Natural killer cell (primary cell): Measurements from ENCODE around the gene ARHGAP42. TPM values are rescaled to one million over a fixed set of nuclear protein-coding genes. Genes with fewer than 3 reads are reported as not detected.
A peak's percentile ranks its signal among the peaks of the same experiment; 100 is the strongest.

ENCODE experiments used
- ATAC-seq, 3 donors: fragments of 150-1000 bp in 2 of 3; fragments of 200-7000 bp in 1 of 3; cut with Tn5 transposase; 1 replicate in 1 of 3; 2 replicates in 2 of 3; pipeline ENCODE4 v1.10.0; 2021; ENCODE audit warnings: mild to moderate bottlenecking in 2 of 3, moderate library complexity in 2 of 3
- DNase-seq, 2 donors: peaks; one replicate each; pipeline versions ENCODE4 v3.0.0 to v3.0.0-alpha.2; 2013 to 2021; ENCODE audit warnings: mixed read lengths in 1 of 2
- H3K27ac ChIP-seq: one replicate; pipeline ENCODE4 v1.5.1; 2013; ENCODE audit warnings: mild to moderate bottlenecking, low read length
- H3K27me3 ChIP-seq: one replicate; pipeline ENCODE4 v1.6.1; 2013; ENCODE audit warnings: low read length; ENCODE audit not compliant: control insufficient read depth, insufficient read depth
- H3K36me3 ChIP-seq: one replicate; pipeline ENCODE4 v1.6.1; 2013; ENCODE audit warnings: low read length; ENCODE audit not compliant: control insufficient read depth, insufficient read depth
- H3K4me1 ChIP-seq: one replicate; pipeline ENCODE4 v1.6.1; 2013; ENCODE audit warnings: low read length; ENCODE audit not compliant: control insufficient read depth, insufficient read depth
- H3K4me3 ChIP-seq: one replicate; pipeline ENCODE4 v1.5.1; 2013; ENCODE audit warnings: low read length
- H3K9me3 ChIP-seq: one replicate; pipeline ENCODE4 v1.6.1; 2013; ENCODE audit warnings: low read length; ENCODE audit not compliant: control insufficient read depth, insufficient read depth
- H3K27ac Mint-ChIP-seq, 2 donors: one replicate each; pipeline ENCODE4 v1.8.0; 2022; ENCODE audit warnings: mild to moderate bottlenecking in 2 of 2, mixed read lengths in 2 of 2, moderate library complexity in 1 of 2
- H3K27me3 Mint-ChIP-seq, 2 donors: one replicate each; pipeline ENCODE4 v1.8.0; 2022; ENCODE audit warnings: low read depth in 2 of 2, mixed read lengths in 2 of 2
- H3K36me3 Mint-ChIP-seq: one replicate; pipeline ENCODE4 v1.8.0; 2022; ENCODE audit warnings: mixed read lengths
- H3K4me1 Mint-ChIP-seq, 2 donors: one replicate each; pipeline ENCODE4 v1.8.0; 2022; ENCODE audit warnings: mixed read lengths in 2 of 2
- H3K4me3 Mint-ChIP-seq: one replicate; pipeline ENCODE4 v1.8.0; 2022; ENCODE audit warnings: mild to moderate bottlenecking, moderate library complexity, mixed read lengths
- H3K9me3 Mint-ChIP-seq, 2 donors: one replicate each; pipeline ENCODE4 v1.8.0; 2022; ENCODE audit warnings: mixed read lengths in 2 of 2
- CTCF ChIP-seq: fragments of 200-600 bp; IDR thresholded peaks from one replicate; pipeline ENCODE4 v1.8.0; 2022; ENCODE audit warnings: antibody characterized with exemption
- WGBS: methylation state at CpG from one replicate; pipeline ENCODE4 v1.1.7; 2013; ENCODE audit warnings: missing lambda C conversion rate; ENCODE audit not compliant: insufficient coverage; 5-methylcytosine and 5-hydroxymethylcytosine counted together
- intact Hi-C: fragments of 100-400 bp; cut with micrococcal nuclease; formaldehyde crosslinking; loops from one replicate; pipeline ENCODE4 v1.14.2; 2022
- total RNA-seq, 4 donors: library from RNA; stranded (reverse); fragments of 120-200 nt in 1 of 4; gene quantifications; one replicate each; pipeline versions ENCODE4 v1.2.3 to v1.2.4, GENCODE V29; 2013 to 2022

ARHGAP42 gene
- total RNA-seq, 3 donors from 2014 or later (not counting 1 experiment from before 2014, with no cell fraction given): 6.0 to 7.6 (median 6.4) TPM

- Histone ChIP-seq H3K36me3 (no peaks in the 10 kb centered on the region), H3K4me1 (no peaks in the 10 kb centered on the region), H3K27me3 (no peaks in the 10 kb centered on the region), H3K4me3 (no peak overlapping the region), H3K27ac (no peak overlapping the region), H3K9me3 (no peaks in the 10 kb centered on the region)
- no peaks in the 10 kb centered on the region for H3K36me3 Mint-ChIP-seq
- H3K27me3 Mint-ChIP-seq: no peaks in the 10 kb centered on the region
- intact Hi-C loops: no loop called here
- H3K4me1 Mint-ChIP-seq: no peaks in the 10 kb centered on the region
- H3K4me3 Mint-ChIP-seq: no peak overlapping the region
- no peaks in the 10 kb centered on the region for H3K9me3 Mint-ChIP-seq
- no peak for TF ChIP-seq CTCF
- WGBS: 99% methylated on average over 5 of the region's 5 CpGs
- ATAC-seq (no peak), DNase-seq (no peak)
- H3K27ac Mint-ChIP-seq: no peak overlapping the region
Measured at GRCh38 chr11:100851584-100852152, 164.6 kb downstream of the ARHGAP42 start.

DNA sequence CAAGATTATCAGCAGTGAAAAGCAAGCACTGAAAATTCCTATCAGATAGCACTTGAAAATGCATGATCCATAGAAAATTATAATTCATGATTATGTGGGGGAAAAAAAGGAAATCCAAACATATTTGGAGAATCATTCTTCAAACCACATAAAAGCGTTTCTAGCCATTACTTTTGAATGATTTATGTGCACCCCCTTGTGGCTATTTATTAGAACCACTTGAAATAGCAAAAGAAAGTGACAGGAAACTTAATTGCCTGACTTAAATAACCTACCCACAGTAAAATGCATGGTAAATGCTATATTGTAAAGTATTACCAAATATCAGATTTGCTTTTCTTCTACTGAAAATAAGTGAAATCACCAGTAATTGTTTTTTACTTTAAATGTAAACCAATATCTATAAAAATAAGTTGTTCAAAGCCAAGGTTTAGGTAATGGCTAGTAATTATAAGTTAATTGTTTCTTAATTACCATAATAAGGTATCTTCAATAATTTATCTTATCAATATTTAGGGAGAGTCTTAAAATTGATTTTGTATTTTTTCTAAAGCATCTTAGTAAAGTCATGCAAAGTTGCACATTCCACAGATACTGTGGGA, 168.5 kb downstream of the ARHGAP42 start:
- Mint-ChIP-seq H3K27ac (no peak overlapping the region), H3K9me3 (no peaks in the 10 kb centered on the region), H3K36me3 (no peaks in the 10 kb centered on the region), H3K27me3 (no peaks in the 10 kb centered on the region), H3K4me3 (no peak overlapping the region), H3K4me1 (no peaks in the 10 kb centered on the region)
- H3K27me3 ChIP-seq: no peaks in the 10 kb centered on the region
- intact Hi-C loops: loop anchor here (1.0 kb wide), 1 partner anchor 279 kb away; no protein-coding TSS in a partner anchor
- TF ChIP-seq CTCF: peak; percentile 50
- no peak for DNase-seq
- H3K4me1 ChIP-seq: no peaks in the 10 kb centered on the region
- no peaks in the 10 kb centered on the region for H3K9me3 ChIP-seq
- H3K36me3 ChIP-seq: no peaks in the 10 kb centered on the region
- no peak overlapping the region for H3K4me3 ChIP-seq
- no peak overlapping the region for H3K27ac ChIP-seq
- no peak for ATAC-seq
- no CpG with 5 or more reads among the region's 1 CpG for WGBS

- no peak overlapping the region for H3K27ac ChIP-seq
- Mint-ChIP-seq H3K4me1 (no peaks in the 10 kb centered on the region), H3K27me3 (no peaks in the 10 kb centered on the region), H3K36me3 (no peaks in the 10 kb centered on the region), H3K4me3 (no peak overlapping the region), H3K9me3 (no peaks in the 10 kb centered on the region), H3K27ac (no peak overlapping the region)
- no peaks in the 10 kb centered on the region for H3K9me3 ChIP-seq
- H3K36me3 ChIP-seq: no peaks in the 10 kb centered on the region
- TF ChIP-seq CTCF: no peak
- no peak overlapping the region for H3K4me3 ChIP-seq
- 88% methylated on average over 4 of the region's 4 CpGs for WGBS
- intact Hi-C loops: no loop called here
- DNase-seq: no peak
- no peaks in the 10 kb centered on the region for H3K4me1 ChIP-seq
- no peak for ATAC-seq
- no peaks in the 10 kb centered on the region for H3K27me3 ChIP-seq
Measured at GRCh38 chr11:100857236-100858005, 170.3 kb downstream of the ARHGAP42 start.
